HG03571 (cell line): ENCODE results near the gene LEMD3.
"Not testable (repeated sequence)": the region's sequence is repeated elsewhere in the genome, so short reads cannot be mapped to it uniquely, and the experiment has no call there.

Experiments
- ATAC-seq: cut with Tn5 transposase; IDR thresholded peaks from one replicate; pipeline ENCODE4 v1.9.1; 2021; ENCODE audit not compliant: unreplicated experiment

The LEMD3 gene

GRCh38 chr12:65276916-65277530 is 107.6 kb downstream of the LEMD3 start:
- ATAC-seq, result no peak

- no peak for ATAC-seq
These were observed 108.7 kb downstream of the LEMD3 start for GRCh38 chr12:65277994-65278575.

GRCh38 chr12:65278576-65279368 is 109.4 kb downstream of the LEMD3 start, which contains the start of gene MSRB3:
Gene MSRB3 (plus strand): TSS chr12:65278683. CDS start chr12:65308580, 29,897 bp downstream.
- ATAC-seq, result no peak

GRCh38 chr12:65279369-65280112 is 110.2 kb downstream of the LEMD3 start:
- ATAC-seq, result no peak

GRCh38 chr12:65280306-65280705 is 110.9 kb downstream of the LEMD3 start:
- no peak for ATAC-seq

- no peak for ATAC-seq
These were observed 113.5 kb downstream of the LEMD3 start for GRCh38 chr12:65282840-65283239.

- not testable (repeated sequence) for ATAC-seq
These were observed 116.1 kb downstream of the LEMD3 start for GRCh38 chr12:65285532-65285931.

- no peak for ATAC-seq
These were observed 118.0 kb downstream of the LEMD3 start for GRCh38 chr12:65287426-65287825.

GRCh38 chr12:65292241-65292640 is 122.9 kb downstream of the LEMD3 start:
- no peak for ATAC-seq

- ATAC-seq, result no peak
These were observed 124.4 kb downstream of the LEMD3 start for GRCh38 chr12:65293735-65294134.

GRCh38 chr12:65294641-65295262 is 125.4 kb downstream of the LEMD3 start:
- no peak for ATAC-seq

GRCh38 chr12:65296508-65297265 is 127.3 kb downstream of the LEMD3 start:
- ATAC-seq, result no peak
